AG04450 (cell line): ENCODE measurements around the gene AUTS2. TPM values are rescaled to one million over a fixed set of nuclear protein-coding genes. Genes with fewer than 3 reads are reported as not detected.

Experiments
- CTCF ChIA-PET: fragments of 300-600, 350-600 bp; formaldehyde crosslinking; extraction: SDS; loops from one replicate; lab custom pipeline; 2022; ENCODE audit warnings: antibody characterized with exemption, inconsistent platforms; lab: Charles Lee
- POLR2A ChIA-PET: fragments of 350-600 bp; formaldehyde crosslinking; extraction: SDS; loops from one replicate; lab custom pipeline; 2021; ENCODE audit warnings: antibody characterized with exemption, inconsistent platforms; lab: Yijun Ruan, JAX
- DNase-seq: peaks from one replicate; pipeline ENCODE4 v3.0.0-alpha.2; 2011; ENCODE audit warnings: low read depth, low spot score
- H3K27ac ChIP-seq: one replicate; pipeline ENCODE4 v1.5.1; 2012; ENCODE audit warnings: low read depth, low read length, control low read depth
- H3K27me3 ChIP-seq: one replicate; pipeline ENCODE4 v1.6.0; 2012; ENCODE audit warnings: low read length; ENCODE audit not compliant: control insufficient read depth, insufficient read depth
- H3K4me3 ChIP-seq: 2 replicates; pipeline ENCODE4 v1.5.1; 2011; ENCODE audit warnings: mild to moderate bottlenecking, low read depth, low read length, control low read depth
- H3K9me3 ChIP-seq: 2 replicates; pipeline ENCODE4 v1.5.1; 2012; ENCODE audit warnings: low read length; ENCODE audit not compliant: control insufficient read depth, insufficient read depth
- polyA plus RNA-seq: library from polyadenylated mRNA; depleted of rRNA; stranded (reverse); fragments of >200 nt; gene quantifications from 2 replicates; pipeline ENCODE4 v1.2.3, GENCODE V29; 2011
- TF ChIP-seq, protein P1 (sequence below): IDR thresholded peaks from 2 replicates; pipeline ENCODE4 v1.5.1; 2011; ENCODE audit warnings: low read depth, low read length, control low read depth, inconsistent platforms

Gene AUTS2
- polyA plus RNA-seq, 1 experiment: 1.5 TPM

GRCh38 chr7:70306173-70306572 lies 707.9 kb downstream of the AUTS2 start:
- POLR2A ChIA-PET: no interaction called here

GRCh38 chr7:70307544-70308106 lies 709.4 kb downstream of the AUTS2 start:
- H3K9me3 ChIP-seq: no peaks in the 10 kb centered on the region
- DNase-seq: no peak
- TF ChIP-seq, protein P1, sequence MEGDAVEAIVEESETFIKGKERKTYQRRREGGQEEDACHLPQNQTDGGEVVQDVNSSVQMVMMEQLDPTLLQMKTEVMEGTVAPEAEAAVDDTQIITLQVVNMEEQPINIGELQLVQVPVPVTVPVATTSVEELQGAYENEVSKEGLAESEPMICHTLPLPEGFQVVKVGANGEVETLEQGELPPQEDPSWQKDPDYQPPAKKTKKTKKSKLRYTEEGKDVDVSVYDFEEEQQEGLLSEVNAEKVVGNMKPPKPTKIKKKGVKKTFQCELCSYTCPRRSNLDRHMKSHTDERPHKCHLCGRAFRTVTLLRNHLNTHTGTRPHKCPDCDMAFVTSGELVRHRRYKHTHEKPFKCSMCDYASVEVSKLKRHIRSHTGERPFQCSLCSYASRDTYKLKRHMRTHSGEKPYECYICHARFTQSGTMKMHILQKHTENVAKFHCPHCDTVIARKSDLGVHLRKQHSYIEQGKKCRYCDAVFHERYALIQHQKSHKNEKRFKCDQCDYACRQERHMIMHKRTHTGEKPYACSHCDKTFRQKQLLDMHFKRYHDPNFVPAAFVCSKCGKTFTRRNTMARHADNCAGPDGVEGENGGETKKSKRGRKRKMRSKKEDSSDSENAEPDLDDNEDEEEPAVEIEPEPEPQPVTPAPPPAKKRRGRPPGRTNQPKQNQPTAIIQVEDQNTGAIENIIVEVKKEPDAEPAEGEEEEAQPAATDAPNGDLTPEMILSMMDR: no peak
- POLR2A ChIA-PET: no interaction called here
- H3K27ac ChIP-seq: no peak overlapping the region
- CTCF ChIA-PET: no interaction called here
- H3K27me3 ChIP-seq: no peaks in the 10 kb centered on the region
- H3K4me3 ChIP-seq: no peak overlapping the region

More at GRCh38 chr7:70306173-70306572, 707.9 kb downstream of the AUTS2 start:
- TF ChIP-seq, protein P1: no peak
- Histone ChIP-seq H3K27me3 (no peaks in the 10 kb centered on the region), H3K4me3 (no peak overlapping the region), H3K9me3 (no peaks in the 10 kb centered on the region), H3K27ac (no peak overlapping the region)
- no peak for DNase-seq
- CTCF ChIA-PET: no interaction called here

DNA sequence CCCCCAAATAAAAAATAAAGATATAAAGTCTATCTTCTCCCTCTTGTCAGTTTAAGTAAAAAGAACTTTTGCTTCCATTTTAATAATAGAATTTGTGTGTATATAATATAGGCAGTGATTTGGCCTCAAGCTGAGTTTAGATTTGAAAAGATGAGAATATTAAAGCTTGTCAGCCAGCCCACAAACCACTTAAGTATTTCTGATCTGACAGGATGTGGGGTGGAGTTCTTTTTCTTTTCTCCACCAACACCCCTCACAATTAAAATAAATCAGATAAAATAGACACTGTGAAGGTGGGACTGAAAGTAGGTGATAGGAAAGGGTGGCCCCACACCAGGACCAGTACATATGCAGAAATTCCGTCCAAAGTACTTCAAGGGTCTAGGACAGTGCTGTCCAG lies 714.1 kb downstream of the AUTS2 start:
- no peak for DNase-seq
- Histone ChIP-seq H3K9me3 (no peaks in the 10 kb centered on the region), H3K27me3 (no peaks in the 10 kb centered on the region), H3K4me3 (no peak overlapping the region), H3K27ac (no peak overlapping the region)
- CTCF ChIA-PET: no interaction called here
- POLR2A ChIA-PET: no interaction called here
- TF ChIP-seq, protein P1: no peak

DNA sequence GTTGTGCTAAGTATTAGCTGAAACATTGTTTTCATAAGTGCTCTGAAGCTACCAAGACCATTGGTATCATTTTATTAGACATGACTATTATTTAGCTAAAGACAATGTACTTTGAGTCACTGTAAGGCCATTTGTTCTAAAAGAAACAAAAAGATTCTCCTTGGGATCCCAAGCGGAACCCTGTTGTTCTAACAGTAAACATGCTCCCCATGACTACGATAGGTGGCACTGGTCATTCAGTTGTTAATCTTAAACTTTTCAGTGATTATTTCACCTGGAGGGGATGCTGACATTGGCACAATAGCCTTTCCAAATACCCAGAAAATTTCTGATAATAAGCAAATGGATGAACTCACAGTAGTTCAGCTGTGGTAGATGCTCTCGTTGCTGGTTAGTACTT lies 715.0 kb downstream of the AUTS2 start:
- ChIA-PET CTCF (no interaction called here), POLR2A (no interaction called here)
- no peak overlapping the region for H3K27ac ChIP-seq
- no peak overlapping the region for H3K4me3 ChIP-seq
- no peak for DNase-seq
- no peaks in the 10 kb centered on the region for H3K27me3 ChIP-seq
- no peaks in the 10 kb centered on the region for H3K9me3 ChIP-seq
- TF ChIP-seq, protein P1: no peak

DNA sequence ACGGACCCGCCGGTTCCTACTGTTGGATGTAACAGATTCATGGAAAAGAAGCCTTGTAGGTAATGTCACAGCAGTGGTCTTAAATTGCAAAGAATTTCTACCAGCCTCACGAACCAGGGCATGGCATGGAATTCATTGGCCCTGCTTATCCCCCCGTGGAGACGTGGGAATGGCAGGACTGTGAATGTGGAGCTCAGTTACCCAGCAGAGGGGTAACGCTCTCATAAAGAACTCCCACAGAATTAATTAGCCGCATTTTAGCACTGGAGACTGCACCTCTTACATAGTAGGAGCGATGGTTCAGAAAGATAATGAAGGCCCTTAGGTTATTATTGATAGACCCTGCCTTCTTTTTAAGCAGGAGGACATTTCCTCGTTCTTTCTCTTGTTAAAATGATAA lies 715.4 kb downstream of the AUTS2 start:
- Histone ChIP-seq H3K9me3 (no peaks in the 10 kb centered on the region), H3K27me3 (no peaks in the 10 kb centered on the region), H3K4me3 (no peak overlapping the region), H3K27ac (no peak overlapping the region)
- CTCF ChIA-PET: no interaction called here
- POLR2A ChIA-PET: no interaction called here
- TF ChIP-seq, protein P1: no peak
- DNase-seq: no peak
